Prostate gland (tissue), 2 donors: ENCODE data around the gene THPO.

ENCODE experiments used
- POLR2A ChIP-seq: fragments of 450-650 bp; IDR thresholded peaks from one replicate; pipeline ENCODE4 v1.6.1; 2016; ENCODE audit warnings: antibody characterized with exemption, mild to moderate bottlenecking
- POLR2AphosphoS5 ChIP-seq: sonication (generic); formaldehyde crosslinking; IDR thresholded peaks from one replicate; pipeline ENCODE4 v1.6.1; 2017; ENCODE audit warnings: antibody characterized with exemption
- TF ChIP-seq, protein P1 (sequence below), 4 experiments: fragments of 200-600 bp in 2 of 4; fragments of 450-650 bp in 2 of 4; sonication (generic) in 2 of 4; IDR thresholded peaks; 1 replicate in 3 of 4; 2 replicates in 1 of 4; pipeline ENCODE4 v1.5.1; 2016 to 2019; ENCODE audit warnings: antibody characterized with exemption in 4 of 4, mild to moderate bottlenecking in 2 of 4, moderate library complexity in 2 of 4

GRCh38 chr3:184325269-184325668 is 52.7 kb downstream of the THPO start:
- no peak for TF ChIP-seq POLR2AphosphoS5
- TF ChIP-seq, protein P1, sequence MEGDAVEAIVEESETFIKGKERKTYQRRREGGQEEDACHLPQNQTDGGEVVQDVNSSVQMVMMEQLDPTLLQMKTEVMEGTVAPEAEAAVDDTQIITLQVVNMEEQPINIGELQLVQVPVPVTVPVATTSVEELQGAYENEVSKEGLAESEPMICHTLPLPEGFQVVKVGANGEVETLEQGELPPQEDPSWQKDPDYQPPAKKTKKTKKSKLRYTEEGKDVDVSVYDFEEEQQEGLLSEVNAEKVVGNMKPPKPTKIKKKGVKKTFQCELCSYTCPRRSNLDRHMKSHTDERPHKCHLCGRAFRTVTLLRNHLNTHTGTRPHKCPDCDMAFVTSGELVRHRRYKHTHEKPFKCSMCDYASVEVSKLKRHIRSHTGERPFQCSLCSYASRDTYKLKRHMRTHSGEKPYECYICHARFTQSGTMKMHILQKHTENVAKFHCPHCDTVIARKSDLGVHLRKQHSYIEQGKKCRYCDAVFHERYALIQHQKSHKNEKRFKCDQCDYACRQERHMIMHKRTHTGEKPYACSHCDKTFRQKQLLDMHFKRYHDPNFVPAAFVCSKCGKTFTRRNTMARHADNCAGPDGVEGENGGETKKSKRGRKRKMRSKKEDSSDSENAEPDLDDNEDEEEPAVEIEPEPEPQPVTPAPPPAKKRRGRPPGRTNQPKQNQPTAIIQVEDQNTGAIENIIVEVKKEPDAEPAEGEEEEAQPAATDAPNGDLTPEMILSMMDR (IDR thresholded peaks at IDR 0.05), result no peak
- TF ChIP-seq POLR2A, result no peak
